ENCODE results near the gene LLGL2. TPM values are rescaled to one million over a fixed set of nuclear protein-coding genes. Genes with fewer than 3 reads are reported as not detected.

LLGL2 gene
- total and polyA plus RNA-seq, 10 of the 15 experiments (the other 5 are each of a cell fraction or from before 2014, with no cell fraction given), result 0.21 to 9.9 (median 4.5) TPM

DNA sequence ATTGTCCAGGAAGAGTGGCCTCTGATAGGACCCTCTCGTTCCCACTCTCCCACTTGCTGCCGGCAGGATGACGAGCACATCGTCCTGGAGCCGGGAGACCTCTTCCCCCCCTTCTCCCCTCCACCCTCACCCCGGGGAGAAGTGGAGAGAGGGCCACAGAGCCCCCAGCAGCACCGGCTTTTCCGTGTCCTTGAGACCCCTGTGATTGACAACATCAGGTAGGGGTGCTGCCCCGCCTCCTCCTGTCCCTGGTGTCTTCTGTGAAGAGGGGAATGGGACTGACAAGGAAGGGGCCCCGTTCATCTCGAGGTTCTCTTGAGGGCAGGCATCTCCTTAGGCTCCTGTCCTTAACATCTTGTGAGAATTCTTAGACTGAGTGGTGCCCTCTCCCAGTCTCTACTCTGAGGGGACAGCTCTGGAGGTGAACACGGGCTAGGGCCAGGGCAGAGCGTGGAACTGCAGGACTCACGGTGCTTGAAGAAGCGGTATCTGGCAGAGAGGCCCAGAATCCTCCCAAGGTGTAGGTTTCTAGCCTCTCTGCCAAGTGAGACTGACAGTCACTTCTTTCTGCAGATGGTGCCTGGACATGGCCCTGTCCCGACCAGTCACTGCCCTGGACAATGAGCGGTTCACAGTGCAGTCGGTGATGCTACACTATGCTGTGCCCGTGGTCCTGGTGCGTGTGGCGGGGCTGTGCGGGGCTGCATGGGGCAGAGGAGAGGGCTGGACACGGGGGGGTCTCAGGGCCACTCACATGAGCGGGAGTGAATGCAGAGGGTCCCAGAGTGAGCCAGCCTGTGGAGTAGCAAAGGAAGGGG is 36.6 kb upstream of the LLGL2 start:
- ChIA-PET RAD21 (ENCODE audit: unreplicated experiment) (no interaction called here), POLR2A (no interaction called here), CTCF (interaction anchor here (1.4 to 2.2 kb wide), 2 partner anchors 10 to 35 kb away, joined by 4 to 6 read pairs; no protein-coding TSS in a partner anchor), SMC1A (ENCODE audit: uncharacterized antibody, unreplicated experiment) (interaction anchor here (0.9 kb wide), 1 partner anchor 35 kb away, joined by 3 read pairs; no protein-coding TSS in a partner anchor)
- in situ Hi-C loops (cut with MboI) (no loop called here), intact Hi-C loops (cut with micrococcal nuclease; ENCODE audit: unreplicated experiment) (no loop called here)
- no peaks in the 10 kb centered on the region for H3K27me3 ChIP-seq (replicated peaks in 1 of 2; ENCODE audit: control insufficient read depth in 2 of 2, insufficient read depth in 2 of 2, low read length in 1 of 2)
- H3K4me3 ChIP-seq, result no peak overlapping the region
- DNase-seq (ENCODE audit: low read depth, low spot score) (no peak), FAIRE-seq (no peak), ATAC-seq (no peak)
- H3K4me2 ChIP-seq (ENCODE audit: control insufficient read depth, insufficient read depth), result no peak overlapping the region
- H3K9ac ChIP-seq (ENCODE audit: control insufficient read depth, insufficient read depth, low read length), result no peak overlapping the region
- H2AFZ ChIP-seq (ENCODE audit: control insufficient read depth, low read depth, low read length), result no peak overlapping the region
- no TSS peak for BruUV-seq (replicated peaks)
- H3K4me1 ChIP-seq (ENCODE audit: control insufficient read depth, insufficient read depth, low read length), result peaks cover 13% of the 10 kb centered on the region
- WGBS (ENCODE audit: insufficient coverage, insufficient replicate concordance, low lambda C conversion rate, missing lambda C conversion rate), result 88% methylated on average over 22 of the region's 24 CpGs
- H3K9me3 ChIP-seq (replicated peaks; ENCODE audit: control insufficient read depth, insufficient read depth, low read length), result no peaks in the 10 kb centered on the region
- H4K20me1 ChIP-seq (ENCODE audit: control insufficient read depth, insufficient read depth), result no peaks in the 10 kb centered on the region
- no peak overlapping the region for H3K27ac ChIP-seq (ENCODE audit: control insufficient read depth, insufficient read depth)
- peaks cover 0 to 4% of the 10 kb centered on the region in 2 experiments; a peak in 3 of 4 replicates for H3K36me3 ChIP-seq (ENCODE audit: control insufficient read depth in 2 of 2, insufficient read depth in 2 of 2, low read length in 1 of 2)
- no peaks in the 10 kb centered on the region for H3K79me2 ChIP-seq (ENCODE audit: control insufficient read depth, insufficient read depth, low read length)
- TF ChIP-seq, protein P1, sequence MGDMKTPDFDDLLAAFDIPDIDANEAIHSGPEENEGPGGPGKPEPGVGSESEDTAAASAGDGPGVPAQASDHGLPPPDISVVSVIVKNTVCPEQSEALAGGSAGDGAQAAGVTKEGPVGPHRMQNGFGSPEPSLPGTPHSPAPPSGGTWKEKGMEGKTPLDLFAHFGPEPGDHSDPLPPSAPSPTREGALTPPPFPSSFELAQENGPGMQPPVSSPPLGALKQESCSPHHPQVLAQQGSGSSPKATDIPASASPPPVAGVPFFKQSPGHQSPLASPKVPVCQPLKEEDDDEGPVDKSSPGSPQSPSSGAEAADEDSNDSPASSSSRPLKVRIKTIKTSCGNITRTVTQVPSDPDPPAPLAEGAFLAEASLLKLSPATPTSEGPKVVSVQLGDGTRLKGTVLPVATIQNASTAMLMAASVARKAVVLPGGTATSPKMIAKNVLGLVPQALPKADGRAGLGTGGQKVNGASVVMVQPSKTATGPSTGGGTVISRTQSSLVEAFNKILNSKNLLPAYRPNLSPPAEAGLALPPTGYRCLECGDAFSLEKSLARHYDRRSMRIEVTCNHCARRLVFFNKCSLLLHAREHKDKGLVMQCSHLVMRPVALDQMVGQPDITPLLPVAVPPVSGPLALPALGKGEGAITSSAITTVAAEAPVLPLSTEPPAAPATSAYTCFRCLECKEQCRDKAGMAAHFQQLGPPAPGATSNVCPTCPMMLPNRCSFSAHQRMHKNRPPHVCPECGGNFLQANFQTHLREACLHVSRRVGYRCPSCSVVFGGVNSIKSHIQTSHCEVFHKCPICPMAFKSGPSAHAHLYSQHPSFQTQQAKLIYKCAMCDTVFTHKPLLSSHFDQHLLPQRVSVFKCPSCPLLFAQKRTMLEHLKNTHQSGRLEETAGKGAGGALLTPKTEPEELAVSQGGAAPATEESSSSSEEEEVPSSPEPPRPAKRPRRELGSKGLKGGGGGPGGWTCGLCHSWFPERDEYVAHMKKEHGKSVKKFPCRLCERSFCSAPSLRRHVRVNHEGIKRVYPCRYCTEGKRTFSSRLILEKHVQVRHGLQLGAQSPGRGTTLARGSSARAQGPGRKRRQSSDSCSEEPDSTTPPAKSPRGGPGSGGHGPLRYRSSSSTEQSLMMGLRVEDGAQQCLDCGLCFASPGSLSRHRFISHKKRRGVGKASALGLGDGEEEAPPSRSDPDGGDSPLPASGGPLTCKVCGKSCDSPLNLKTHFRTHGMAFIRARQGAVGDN (IDR thresholded peaks at IDR 0.05), result no peak
- TF ChIP-seq, protein P2, sequence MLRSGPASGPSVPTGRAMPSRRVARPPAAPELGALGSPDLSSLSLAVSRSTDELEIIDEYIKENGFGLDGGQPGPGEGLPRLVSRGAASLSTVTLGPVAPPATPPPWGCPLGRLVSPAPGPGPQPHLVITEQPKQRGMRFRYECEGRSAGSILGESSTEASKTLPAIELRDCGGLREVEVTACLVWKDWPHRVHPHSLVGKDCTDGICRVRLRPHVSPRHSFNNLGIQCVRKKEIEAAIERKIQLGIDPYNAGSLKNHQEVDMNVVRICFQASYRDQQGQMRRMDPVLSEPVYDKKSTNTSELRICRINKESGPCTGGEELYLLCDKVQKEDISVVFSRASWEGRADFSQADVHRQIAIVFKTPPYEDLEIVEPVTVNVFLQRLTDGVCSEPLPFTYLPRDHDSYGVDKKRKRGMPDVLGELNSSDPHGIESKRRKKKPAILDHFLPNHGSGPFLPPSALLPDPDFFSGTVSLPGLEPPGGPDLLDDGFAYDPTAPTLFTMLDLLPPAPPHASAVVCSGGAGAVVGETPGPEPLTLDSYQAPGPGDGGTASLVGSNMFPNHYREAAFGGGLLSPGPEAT (IDR thresholded peaks at IDR 0.05; ENCODE audit: low read depth), result no peak
- no peak for TF ChIP-seq NFXL1 (IDR thresholded peaks at IDR 0.05; ENCODE audit: borderline replicate concordance)
- no peak for TF ChIP-seq ZNF207 (IDR thresholded peaks at IDR 0.05; ENCODE audit: borderline replicate concordance)
- TF ChIP-seq RBBP5 (conservative IDR thresholded peaks at IDR 0.05), result no peak
- TF ChIP-seq TCF3 (IDR thresholded peaks at IDR 0.05; ENCODE audit: borderline replicate concordance, insufficient read depth, low read depth, low read length), result no peak
- no peak for TF ChIP-seq ZBED1 (IDR thresholded peaks at IDR 0.05; ENCODE audit: borderline replicate concordance)
- no peak for TF ChIP-seq CHD1 (IDR thresholded peaks at IDR 0.05; ENCODE audit: low read depth, low read length)
- TF ChIP-seq PAX5 (IDR thresholded peaks at IDR 0.05; ENCODE audit: borderline replicate concordance, low read depth, low read length), result no peak
- TF ChIP-seq, protein P3, sequence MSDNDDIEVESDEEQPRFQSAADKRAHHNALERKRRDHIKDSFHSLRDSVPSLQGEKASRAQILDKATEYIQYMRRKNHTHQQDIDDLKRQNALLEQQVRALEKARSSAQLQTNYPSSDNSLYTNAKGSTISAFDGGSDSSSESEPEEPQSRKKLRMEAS (IDR thresholded peaks at IDR 0.05; ENCODE audit: low read depth, low read length), result no peak
- no peak for TF ChIP-seq MYB (IDR thresholded peaks at IDR 0.05; ENCODE audit: borderline replicate concordance, low read depth, low read length)
- no peak for TF ChIP-seq GATAD2B (conservative IDR thresholded peaks at IDR 0.05; ENCODE audit: low read depth)
- TF ChIP-seq, protein P4, sequence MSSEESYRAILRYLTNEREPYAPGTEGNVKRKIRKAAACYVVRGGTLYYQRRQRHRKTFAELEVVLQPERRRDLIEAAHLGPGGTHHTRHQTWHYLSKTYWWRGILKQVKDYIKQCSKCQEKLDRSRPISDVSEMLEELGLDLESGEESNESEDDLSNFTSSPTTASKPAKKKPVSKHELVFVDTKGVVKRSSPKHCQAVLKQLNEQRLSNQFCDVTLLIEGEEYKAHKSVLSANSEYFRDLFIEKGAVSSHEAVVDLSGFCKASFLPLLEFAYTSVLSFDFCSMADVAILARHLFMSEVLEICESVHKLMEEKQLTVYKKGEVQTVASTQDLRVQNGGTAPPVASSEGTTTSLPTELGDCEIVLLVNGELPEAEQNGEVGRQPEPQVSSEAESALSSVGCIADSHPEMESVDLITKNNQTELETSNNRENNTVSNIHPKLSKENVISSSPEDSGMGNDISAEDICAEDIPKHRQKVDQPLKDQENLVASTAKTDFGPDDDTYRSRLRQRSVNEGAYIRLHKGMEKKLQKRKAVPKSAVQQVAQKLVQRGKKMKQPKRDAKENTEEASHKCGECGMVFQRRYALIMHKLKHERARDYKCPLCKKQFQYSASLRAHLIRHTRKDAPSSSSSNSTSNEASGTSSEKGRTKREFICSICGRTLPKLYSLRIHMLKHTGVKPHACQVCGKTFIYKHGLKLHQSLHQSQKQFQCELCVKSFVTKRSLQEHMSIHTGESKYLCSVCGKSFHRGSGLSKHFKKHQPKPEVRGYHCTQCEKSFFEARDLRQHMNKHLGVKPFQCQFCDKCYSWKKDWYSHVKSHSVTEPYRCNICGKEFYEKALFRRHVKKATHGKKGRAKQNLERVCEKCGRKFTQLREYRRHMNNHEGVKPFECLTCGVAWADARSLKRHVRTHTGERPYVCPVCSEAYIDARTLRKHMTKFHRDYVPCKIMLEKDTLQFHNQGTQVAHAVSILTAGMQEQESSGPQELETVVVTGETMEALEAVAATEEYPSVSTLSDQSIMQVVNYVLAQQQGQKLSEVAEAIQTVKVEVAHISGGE (CRISPR knock-in tag; IDR thresholded peaks at IDR 0.05), result no peak
- no peak for TF ChIP-seq POLR2A (IDR thresholded peaks at IDR 0.05; ENCODE audit: low read depth, low read length)
- no peak for TF ChIP-seq FOS (IDR thresholded peaks at IDR 0.05; ENCODE audit: borderline replicate concordance, extremely low read depth, insufficient read length)
